K562 (cell line): ENCODE data around the gene MINK1. TPM values are rescaled to one million over a fixed set of nuclear protein-coding genes. Genes with fewer than 3 reads are reported as not detected.

Source experiments
- BRF1 ChIP-seq: IDR thresholded peaks from 3 replicates; pipeline ENCODE4 v1.6.1; 2011; ENCODE audit warnings: borderline replicate concordance, mild to moderate bottlenecking; ENCODE audit not compliant: insufficient read length; ENCODE audit errors: extremely low read depth
- CHD7 ChIP-seq: fragments of 200-600 bp; sonication (generic); IDR thresholded peaks from one replicate; pipeline ENCODE4 v1.6.1; 2012; ENCODE audit warnings: mild to moderate bottlenecking, low read depth, low read length, inconsistent platforms
- CREM ChIP-seq: IDR thresholded peaks from 2 replicates; pipeline ENCODE4 v1.6.1; 2014; ENCODE audit warnings: antibody characterized with exemption, low read depth
- GABPA ChIP-seq: fragments of 200-800 bp; sonication (Bioruptor generic); conservative IDR thresholded peaks from 2 replicates; pipeline ENCODE4 v1.6.1; 2016; ENCODE audit warnings: low read depth, missing genetic modification characterization, missing compliant biosample characterization
- MAFF ChIP-seq: IDR thresholded peaks from 2 replicates; pipeline ENCODE4 v1.6.1; 2012; ENCODE audit warnings: low read length, improper control_type of control experiment
- SMAD2 ChIP-seq: fragments of 150-350 bp; IDR thresholded peaks from 2 replicates; pipeline ENCODE4 v1.6.1; 2014; ENCODE audit warnings: low read depth, mild to moderate bottlenecking, low read length
- SP1 ChIP-seq: sonication (generic); formaldehyde crosslinking; IDR thresholded peaks from 2 replicates; pipeline ENCODE4 v1.8.1; 2022; ENCODE audit warnings: mild to moderate bottlenecking, missing genetic modification reagents
- SUPT5H ChIP-seq: fragments of 450-650 bp; IDR thresholded peaks from 2 replicates; pipeline ENCODE4 v1.6.1; 2016
- ZNF124 ChIP-seq: sonication (generic); formaldehyde crosslinking; IDR thresholded peaks from 2 replicates; pipeline ENCODE4 v1.8.1; 2022; ENCODE audit warnings: missing genetic modification reagents
- ZNF134 ChIP-seq: fragments of 250-450 bp; sonication (Bioruptor Pico); conservative IDR thresholded peaks from 2 replicates; pipeline ENCODE4 v1.4.0; 2020
- ZNF696 ChIP-seq: fragments of 250-450 bp; sonication (Bioruptor Pico); conservative IDR thresholded peaks from 2 replicates; pipeline ENCODE4 v1.4.0; 2020; ENCODE audit warnings: mild to moderate bottlenecking, moderate library complexity
- polyA plus RNA-seq, 8 experiments: library from polyadenylated mRNA; depleted of rRNA in 4 of 8; stranded (reverse) in 5 of 8; unstranded in 3 of 8; fragments of >200 nt; fragmentation: Nextera tagmentation in 2 of 8; fragmentation: Illumina TruSeq in 1 of 8; extraction: Ambion mirVana in 2 of 8; extraction: Trizol in 1 of 8; gene quantifications; 2 replicates each; pipeline versions ENCODE4 v1.2.1 to v1.2.3, GENCODE V29; 2011 to 2014; ENCODE audit warnings: inconsistent platforms in 1 of 8, missing spikeins in 1 of 8
- total RNA-seq, 7 experiments: library from RNA; depleted of rRNA in 6 of 7; stranded (reverse); fragments of >200 nt in 6 of 7; fragmentation: Illumina TruSeq in 2 of 7; extraction: Trizol in 2 of 7; gene quantifications; 2 replicates each; pipeline versions ENCODE4 v1.2.1 to v1.2.3, GENCODE V29; 2011 to 2021; ENCODE audit warnings: low replicate concordance in 1 of 7
- TF ChIP-seq, protein P1 (sequence below): fragments of 250-450 bp; sonication (Bioruptor Pico); IDR thresholded peaks from 2 replicates; pipeline ENCODE4 v1.5.0; 2020; ENCODE audit warnings: mild to moderate bottlenecking, borderline replicate concordance

The MINK1 gene
- total and polyA plus RNA-seq, 9 of the 15 experiments (the other 6 are each of a cell fraction or from before 2014, with no cell fraction given): 0.11 to 54.2 (median 14.9) TPM

DNA sequence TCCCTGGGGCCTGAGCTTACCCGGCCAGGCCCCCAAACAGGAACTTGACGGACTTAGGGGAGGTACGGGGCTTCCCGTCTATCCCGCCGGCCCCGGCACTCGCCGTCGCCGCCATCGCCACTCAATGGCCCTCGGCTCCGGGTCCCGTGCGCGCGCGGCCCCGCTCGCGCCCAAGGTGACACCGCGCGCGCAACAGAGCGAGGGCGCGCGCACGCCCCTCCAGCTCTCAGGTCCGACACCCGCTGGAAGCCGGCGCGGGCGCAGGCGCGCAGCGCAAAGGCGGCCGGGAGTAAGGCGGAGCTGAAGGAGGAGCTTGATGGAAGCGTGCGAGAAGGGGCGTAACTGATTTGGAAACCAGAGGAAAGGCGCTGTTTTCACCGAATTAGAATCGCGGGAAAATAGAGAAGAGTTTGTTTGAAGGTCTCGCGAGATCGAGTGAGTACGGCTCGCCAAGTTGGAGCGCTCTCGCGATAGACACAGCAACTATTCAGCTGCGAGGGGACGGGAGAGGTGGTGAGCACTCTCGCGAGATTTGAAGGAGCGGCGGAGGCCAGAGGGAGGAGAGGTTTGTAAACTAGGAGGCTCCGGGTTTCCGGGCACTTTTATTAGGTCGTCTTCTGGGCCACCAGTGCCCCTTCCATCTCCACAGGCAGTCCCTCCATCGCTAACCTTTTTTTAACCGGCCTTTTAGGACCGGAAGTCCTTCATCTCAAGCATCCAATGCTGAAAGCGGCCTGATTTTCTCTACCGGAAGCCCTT lies 106.8 kb downstream of the MINK1 start, which contains the start of the genes RNF167 and SLC25A11 (continued):
- TF ChIP-seq CHD7: no peak
- no peak for TF ChIP-seq CREM
- no peak for TF ChIP-seq SMAD2
- no peak for TF ChIP-seq ZNF124 (CRISPR knock-in tag)
- TF ChIP-seq SP1 (CRISPR knock-in tag): peak; percentile 45; the same call in 1 of the 2 replicates
- TF ChIP-seq BRF1: no peak
- peak; percentile 95 for TF ChIP-seq GABPA (tag)
- 0 out of 2 replicates have a peak, but pooled peaks have one; percentile 32 for TF ChIP-seq ZNF134 (CRISPR knock-in tag)
- peak; percentile 82; the same call in 1 of the 2 replicates for TF ChIP-seq MAFF
- TF ChIP-seq SUPT5H: peak; percentile 74
- no peak for TF ChIP-seq ZNF696 (CRISPR knock-in tag)
- TF ChIP-seq, protein P1, sequence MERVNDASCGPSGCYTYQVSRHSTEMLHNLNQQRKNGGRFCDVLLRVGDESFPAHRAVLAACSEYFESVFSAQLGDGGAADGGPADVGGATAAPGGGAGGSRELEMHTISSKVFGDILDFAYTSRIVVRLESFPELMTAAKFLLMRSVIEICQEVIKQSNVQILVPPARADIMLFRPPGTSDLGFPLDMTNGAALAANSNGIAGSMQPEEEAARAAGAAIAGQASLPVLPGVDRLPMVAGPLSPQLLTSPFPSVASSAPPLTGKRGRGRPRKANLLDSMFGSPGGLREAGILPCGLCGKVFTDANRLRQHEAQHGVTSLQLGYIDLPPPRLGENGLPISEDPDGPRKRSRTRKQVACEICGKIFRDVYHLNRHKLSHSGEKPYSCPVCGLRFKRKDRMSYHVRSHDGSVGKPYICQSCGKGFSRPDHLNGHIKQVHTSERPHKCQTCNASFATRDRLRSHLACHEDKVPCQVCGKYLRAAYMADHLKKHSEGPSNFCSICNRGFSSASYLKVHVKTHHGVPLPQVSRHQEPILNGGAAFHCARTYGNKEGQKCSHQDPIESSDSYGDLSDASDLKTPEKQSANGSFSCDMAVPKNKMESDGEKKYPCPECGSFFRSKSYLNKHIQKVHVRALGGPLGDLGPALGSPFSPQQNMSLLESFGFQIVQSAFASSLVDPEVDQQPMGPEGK (CRISPR knock-in tag): no peak
